GM18907 (cell line): ENCODE measurements around the gene FBXO36.
"Not testable (repeated sequence)": the region's sequence is repeated elsewhere in the genome, so short reads cannot be mapped to it uniquely, and the experiment has no call there.

Experiments
- ATAC-seq: cut with Tn5 transposase; IDR thresholded peaks from one replicate; pipeline ENCODE4 v1.9.1; 2021; ENCODE audit warnings: mild to moderate bottlenecking, moderate library complexity; ENCODE audit not compliant: unreplicated experiment

Gene FBXO36

GRCh38 chr2:229910147-229910831 is 12.0 kb upstream of the FBXO36 start:
- peak; percentile 21 for ATAC-seq

- ATAC-seq: peak; percentile 77
Measured at GRCh38 chr2:229910832-229911412, 11.4 kb upstream of the FBXO36 start.

- no peak for ATAC-seq
Measured at GRCh38 chr2:229914171-229914570, 8.1 kb upstream of the FBXO36 start.

- ATAC-seq: no peak
Measured at GRCh38 chr2:229917793-229918192, 4.5 kb upstream of the FBXO36 start.

GRCh38 chr2:229920011-229920641 is 2.2 kb upstream of the FBXO36 start:
- ATAC-seq: no peak

- peak; percentile 25 for ATAC-seq
Measured at GRCh38 chr2:229921101-229921891, 1.0 kb upstream of the FBXO36 start.

- ATAC-seq: peak; percentile 76
Measured at GRCh38 chr2:229921892-229922448, 333 bp upstream of the FBXO36 start, which contains the start of gene TRIP12. Gene TRIP12 (minus strand): TSS chr2:229922009. CDS start chr2:229880079, 41,930 bp downstream.

GRCh38 chr2:229924541-229924940 is 2.2 kb downstream of the FBXO36 start:
- ATAC-seq: not testable (repeated sequence)

- ATAC-seq: no peak
Measured at GRCh38 chr2:229925201-229925600, 2.9 kb downstream of the FBXO36 start.

- no peak for ATAC-seq
Measured at GRCh38 chr2:229927817-229928321, 5.6 kb downstream of the FBXO36 start.

GRCh38 chr2:229930656-229931055 is 8.4 kb downstream of the FBXO36 start:
- ATAC-seq: no peak

GRCh38 chr2:229931241-229931640 is 8.9 kb downstream of the FBXO36 start:
- no peak for ATAC-seq

GRCh38 chr2:229937537-229937936 is 15.2 kb downstream of the FBXO36 start:
- ATAC-seq: no peak

- ATAC-seq: no peak
Measured at GRCh38 chr2:229942671-229943070, 20.4 kb downstream of the FBXO36 start.

GRCh38 chr2:229943171-229943570 is 20.9 kb downstream of the FBXO36 start:
- ATAC-seq: no peak

- ATAC-seq: no peak
Measured at GRCh38 chr2:229943770-229944449, 21.6 kb downstream of the FBXO36 start.

GRCh38 chr2:229945975-229946374 is 23.7 kb downstream of the FBXO36 start:
- no peak for ATAC-seq

GRCh38 chr2:229947544-229947943 is 25.2 kb downstream of the FBXO36 start:
- ATAC-seq: no peak

- ATAC-seq: no peak
Measured at GRCh38 chr2:229952256-229952835, 30.0 kb downstream of the FBXO36 start.

- ATAC-seq: no peak
Measured at GRCh38 chr2:229955663-229956062, 33.4 kb downstream of the FBXO36 start.
